Medulla oblongata (tissue), 1 donor: ENCODE measurements around the gene TRIP11.

Experiments
- DNase-seq: peaks from one replicate; pipeline ENCODE4 v3.0.0-alpha.2; 2015; ENCODE audit errors: extremely low spot score

Gene TRIP11

GRCh38 chr14:92010644-92011043 lies 29.2 kb downstream of the TRIP11 start:
- no peak for DNase-seq

- DNase-seq, result no peak
Measured at GRCh38 chr14:92009604-92010003, 30.3 kb downstream of the TRIP11 start.

GRCh38 chr14:92005019-92005418 lies 34.8 kb downstream of the TRIP11 start:
- no peak for DNase-seq

- no peak for DNase-seq
Measured at GRCh38 chr14:92004062-92004461, 35.8 kb downstream of the TRIP11 start.

GRCh38 chr14:91998667-91999570 lies 40.9 kb downstream of the TRIP11 start:
- DNase-seq, result no peak

GRCh38 chr14:91997492-91997891 lies 42.4 kb downstream of the TRIP11 start:
- no peak for DNase-seq

GRCh38 chr14:91996948-91997371 lies 42.9 kb downstream of the TRIP11 start:
- DNase-seq, result peak; percentile 63

- no peak for DNase-seq
Measured at GRCh38 chr14:91987192-91987591, 52.7 kb downstream of the TRIP11 start.

- DNase-seq, result no peak
Measured at GRCh38 chr14:91985521-91986255, 54.2 kb downstream of the TRIP11 start.

GRCh38 chr14:91985008-91985407 lies 54.9 kb downstream of the TRIP11 start:
- DNase-seq, result no peak

GRCh38 chr14:91983588-91983987 lies 56.3 kb downstream of the TRIP11 start:
- no peak for DNase-seq

GRCh38 chr14:91980157-91980556 lies 59.7 kb downstream of the TRIP11 start:
- DNase-seq, result no peak

GRCh38 chr14:91977884-91978283 lies 62.0 kb downstream of the TRIP11 start:
- no peak for DNase-seq

- no peak for DNase-seq
Measured at GRCh38 chr14:91975763-91976162, 64.1 kb downstream of the TRIP11 start.

GRCh38 chr14:91971188-91971778 lies 68.6 kb downstream of the TRIP11 start:
- no peak for DNase-seq

- DNase-seq, result no peak
Measured at GRCh38 chr14:91968280-91968679, 71.6 kb downstream of the TRIP11 start.

- peak; percentile 26 for DNase-seq
Measured at GRCh38 chr14:91964724-91965123, 75.1 kb downstream of the TRIP11 start.

- no peak for DNase-seq
Measured at GRCh38 chr14:91964011-91964410, 75.8 kb downstream of the TRIP11 start.

GRCh38 chr14:91963465-91963864 lies 76.4 kb downstream of the TRIP11 start:
- DNase-seq, result no peak

GRCh38 chr14:91961297-91962220 lies 78.3 kb downstream of the TRIP11 start:
- no peak for DNase-seq

- DNase-seq, result no peak
Measured at GRCh38 chr14:91957876-91958313, 82.0 kb downstream of the TRIP11 start.
